ENCODE measurements around the gene PTPRN2.

- TF ChIP-seq CTCF (IDR thresholded peaks at IDR 0.05; ENCODE audit: low read depth, low read length) (no peak), POLR2A (IDR thresholded peaks at IDR 0.05; ENCODE audit: extremely low read depth, insufficient read length) (no peak), MAX (IDR thresholded peaks at IDR 0.05; ENCODE audit: low read depth, low read length) (no peak), MYC (IDR thresholded peaks at IDR 0.05; ENCODE audit: low read depth, low read length) (no peak)
Measured at GRCh38 chr7:158546626-158547025, 41.0 kb downstream of the PTPRN2 start.
